GM21717 (cell line): ENCODE data around the gene APOL2.
"Not testable (repeated sequence)": the region's sequence is repeated elsewhere in the genome, so short reads cannot be mapped to it uniquely, and the experiment has no call there.

ENCODE experiments used
- ATAC-seq: cut with Tn5 transposase; IDR thresholded peaks from one replicate; pipeline ENCODE4 v1.9.1; 2021; ENCODE audit warnings: mild to moderate bottlenecking, moderate library complexity; ENCODE audit not compliant: unreplicated experiment

Gene APOL2

DNA sequence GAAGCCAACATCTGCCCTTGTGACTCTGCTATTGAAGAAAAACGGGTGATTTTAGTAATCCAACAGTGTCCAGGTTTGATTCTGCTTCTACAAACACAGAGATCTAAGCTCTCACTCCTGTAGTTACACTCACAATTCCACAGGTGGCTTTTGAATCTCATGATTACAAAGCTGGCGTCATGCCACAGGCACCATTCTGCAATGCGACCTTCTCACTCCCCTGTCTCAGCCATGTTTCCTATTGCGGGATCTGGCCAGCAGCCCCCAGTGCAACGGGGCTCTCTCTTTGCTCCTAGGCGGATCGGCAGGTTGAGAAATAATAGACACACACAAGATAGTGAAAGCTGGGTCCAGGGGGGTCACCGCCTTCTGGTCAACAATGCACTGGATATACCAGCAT lies 36.4 kb downstream of the APOL2 start:
- not testable (repeated sequence) for ATAC-seq

DNA sequence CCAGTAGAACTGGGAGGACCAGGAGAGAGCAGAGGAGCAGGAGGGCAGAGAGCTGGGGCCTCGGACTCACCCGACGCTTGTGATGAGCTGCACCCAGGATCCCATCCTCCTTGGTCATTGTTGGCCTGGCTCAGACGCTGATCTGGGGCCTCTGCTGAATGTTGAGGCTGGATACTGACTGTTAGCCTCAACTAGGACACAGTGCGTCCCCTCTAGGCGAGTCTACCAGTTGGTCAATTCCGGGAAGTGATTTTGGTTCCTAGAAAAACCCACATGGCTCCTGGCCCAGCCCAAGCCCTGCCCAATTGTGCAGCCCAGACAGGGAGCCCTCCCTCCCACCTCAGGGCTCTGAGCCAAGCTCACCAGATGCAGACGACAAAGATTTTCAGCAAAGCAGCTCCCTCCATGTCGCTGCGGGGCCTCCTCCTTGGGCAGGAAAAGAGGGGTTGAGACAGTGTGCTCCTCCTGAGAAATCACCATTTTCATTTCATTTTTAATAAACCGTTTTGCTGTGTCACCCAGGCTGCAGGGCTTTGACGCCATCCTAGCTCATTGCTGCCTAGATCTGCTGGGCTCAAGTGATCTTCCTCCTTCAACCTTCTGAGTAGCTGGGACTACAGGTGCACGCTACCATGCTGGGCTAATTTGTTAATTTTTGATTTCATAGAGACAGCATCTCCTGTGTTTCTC lies 37.6 kb downstream of the APOL2 start, which contains the start of gene APOL4:
APOL4 (minus strand) TSS at position 180 of the 690 bp plus-strand sequence; CDS start at position 105, 75 bp downstream.
- ATAC-seq: no peak

DNA sequence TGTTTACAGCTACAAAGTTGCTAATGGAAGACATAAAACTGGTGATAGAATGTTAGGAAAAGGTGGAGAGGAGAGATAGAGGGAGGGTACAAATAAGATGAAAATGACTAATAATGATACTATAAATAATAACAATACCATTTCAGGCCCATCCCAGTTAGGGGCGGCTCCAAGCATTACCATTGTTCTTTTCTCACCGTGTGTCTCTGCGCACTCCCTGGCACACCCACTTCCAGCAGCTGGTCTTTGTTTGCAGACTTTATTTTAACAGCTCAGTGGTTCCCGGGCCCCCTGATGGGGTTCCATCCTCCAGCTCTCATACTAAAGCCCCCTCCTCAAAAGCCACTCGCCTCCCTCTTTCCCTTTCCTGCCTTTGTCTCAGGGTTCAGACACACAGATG lies 38.3 kb downstream of the APOL2 start:
- ATAC-seq: not testable (repeated sequence)

DNA sequence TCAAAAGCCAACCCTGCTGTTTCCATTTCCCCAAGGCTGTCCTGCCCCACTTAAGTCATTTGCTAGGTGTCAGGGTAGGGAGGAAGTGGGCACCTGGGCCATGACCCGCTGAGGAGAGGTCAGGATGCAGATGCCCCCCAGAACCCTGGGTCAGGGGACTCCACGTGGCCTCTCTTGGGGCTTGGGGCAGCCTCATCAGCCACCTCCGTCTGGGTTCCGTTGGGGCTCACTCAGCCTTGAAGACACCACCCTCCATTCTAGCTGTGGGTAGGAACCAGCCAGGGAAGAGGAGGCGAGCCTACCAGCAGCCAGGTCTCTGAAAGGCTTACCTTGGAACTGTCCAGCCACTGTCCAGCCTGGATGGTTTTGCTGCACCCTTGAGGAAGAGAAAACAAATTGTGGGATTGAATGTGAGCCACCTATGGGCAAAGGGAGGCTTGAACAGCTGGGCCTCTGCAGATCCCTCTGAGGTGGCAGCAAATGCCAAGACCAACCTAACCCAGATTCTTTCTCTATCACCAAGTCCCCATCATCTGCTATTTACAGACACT lies 40.3 kb downstream of the APOL2 start:
- no peak for ATAC-seq

DNA sequence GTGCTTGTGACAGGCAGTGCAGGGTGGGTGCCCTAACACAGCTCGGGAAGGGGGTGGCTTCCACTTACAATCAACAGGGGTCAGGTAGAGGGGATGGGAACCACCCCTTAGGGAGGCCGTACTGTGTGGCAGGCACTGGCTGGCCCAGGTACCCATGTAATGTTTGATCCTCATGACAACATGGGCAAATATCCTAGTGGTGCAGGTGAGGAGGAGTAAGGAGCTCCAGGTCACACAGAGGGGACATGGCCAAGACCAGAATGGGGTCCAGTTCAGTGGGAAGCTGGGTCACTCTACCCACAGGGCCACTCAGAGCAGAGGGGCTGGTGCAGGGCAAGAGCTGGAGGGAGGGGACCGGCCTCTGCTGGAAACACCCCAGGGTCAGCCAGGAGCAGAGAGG lies 40.8 kb downstream of the APOL2 start:
- no peak for ATAC-seq

GRCh38 chr22:36197514-36198146 lies 41.7 kb downstream of the APOL2 start:
- ATAC-seq: no peak

DNA sequence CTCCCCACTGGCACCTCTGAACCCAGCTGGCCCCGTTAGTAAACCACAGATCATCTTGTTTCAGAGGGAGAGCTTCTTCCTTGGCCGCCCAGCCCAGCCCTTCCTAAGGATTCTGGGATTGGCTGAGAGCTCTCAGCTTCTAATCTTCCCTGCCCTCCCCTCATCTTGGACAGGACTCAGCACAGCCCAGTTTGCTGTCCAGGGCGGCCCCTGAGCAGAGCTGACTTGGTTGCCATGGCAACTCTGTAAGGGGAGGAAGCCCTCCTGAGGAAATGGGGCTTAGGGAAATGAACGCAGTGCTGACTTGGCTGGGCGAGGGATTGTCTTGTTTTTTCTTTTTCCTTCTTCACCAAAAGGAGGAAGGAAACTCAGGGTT lies 42.3 kb downstream of the APOL2 start:
- ATAC-seq: no peak

DNA sequence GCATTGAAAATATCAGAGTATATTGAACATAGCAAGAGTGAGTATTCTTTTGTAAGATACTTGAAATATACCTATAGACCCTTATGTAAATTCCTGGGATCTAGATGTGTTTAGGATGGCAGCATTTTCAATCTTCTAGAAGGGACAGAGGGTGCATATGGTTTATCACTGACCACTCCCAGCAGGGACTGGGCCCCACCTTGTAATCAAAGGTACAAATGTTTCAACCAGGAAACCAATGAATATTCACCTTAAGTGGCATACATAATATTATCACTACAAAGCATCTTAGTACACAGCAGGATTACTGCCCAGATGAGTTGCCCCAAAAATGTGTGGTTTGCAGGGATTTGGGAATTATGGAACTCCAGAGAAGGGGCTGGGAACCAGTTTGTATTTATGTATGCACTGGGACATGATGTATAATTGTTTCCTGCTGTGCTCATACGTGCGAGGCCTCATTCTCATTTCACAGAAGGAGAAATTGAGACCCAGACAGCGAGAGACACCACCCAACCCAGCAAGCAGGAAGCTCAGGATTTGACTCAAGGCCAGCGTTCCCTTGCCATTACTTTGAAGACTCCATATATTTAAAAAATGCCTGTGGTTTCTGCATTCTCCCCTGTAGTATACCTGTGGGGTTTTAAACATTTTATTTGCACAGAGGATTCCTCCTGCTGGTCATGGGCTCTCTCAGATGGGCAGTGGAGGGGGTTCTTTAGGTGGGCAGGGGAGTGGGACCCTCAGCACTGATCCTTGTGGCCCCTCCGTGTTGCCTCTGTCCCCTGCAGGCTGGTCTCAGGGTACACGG lies 42.9 kb downstream of the APOL2 start:
- no peak for ATAC-seq

DNA sequence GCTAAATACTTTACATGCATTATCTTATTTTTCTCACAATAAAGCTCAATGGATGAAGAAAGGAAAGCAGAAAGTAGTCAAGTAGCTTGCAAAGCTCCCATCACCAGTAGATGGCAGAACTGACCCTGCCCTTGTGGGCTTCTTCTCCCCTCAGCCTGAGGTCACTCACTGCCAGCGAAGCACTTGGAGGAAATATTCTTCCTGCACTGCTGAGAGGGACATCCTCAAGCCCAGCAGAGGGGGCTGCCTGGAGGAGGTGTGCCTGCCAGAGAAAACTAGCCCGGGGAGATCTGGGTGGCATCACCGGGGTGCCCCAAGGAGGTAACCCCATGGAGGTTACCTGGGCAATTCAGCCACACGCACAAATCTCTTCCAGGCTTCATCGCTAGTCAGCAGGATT lies 44.4 kb downstream of the APOL2 start:
- ATAC-seq: no peak

- no peak for ATAC-seq
These were observed 44.9 kb downstream of the APOL2 start for GRCh38 chr22:36194385-36194784.

- no peak for ATAC-seq
These were observed 45.8 kb downstream of the APOL2 start for GRCh38 chr22:36193577-36193976.

GRCh38 chr22:36193171-36193570 lies 46.2 kb downstream of the APOL2 start:
- no peak for ATAC-seq

GRCh38 chr22:36192542-36192941 lies 46.8 kb downstream of the APOL2 start:
- no peak for ATAC-seq

DNA sequence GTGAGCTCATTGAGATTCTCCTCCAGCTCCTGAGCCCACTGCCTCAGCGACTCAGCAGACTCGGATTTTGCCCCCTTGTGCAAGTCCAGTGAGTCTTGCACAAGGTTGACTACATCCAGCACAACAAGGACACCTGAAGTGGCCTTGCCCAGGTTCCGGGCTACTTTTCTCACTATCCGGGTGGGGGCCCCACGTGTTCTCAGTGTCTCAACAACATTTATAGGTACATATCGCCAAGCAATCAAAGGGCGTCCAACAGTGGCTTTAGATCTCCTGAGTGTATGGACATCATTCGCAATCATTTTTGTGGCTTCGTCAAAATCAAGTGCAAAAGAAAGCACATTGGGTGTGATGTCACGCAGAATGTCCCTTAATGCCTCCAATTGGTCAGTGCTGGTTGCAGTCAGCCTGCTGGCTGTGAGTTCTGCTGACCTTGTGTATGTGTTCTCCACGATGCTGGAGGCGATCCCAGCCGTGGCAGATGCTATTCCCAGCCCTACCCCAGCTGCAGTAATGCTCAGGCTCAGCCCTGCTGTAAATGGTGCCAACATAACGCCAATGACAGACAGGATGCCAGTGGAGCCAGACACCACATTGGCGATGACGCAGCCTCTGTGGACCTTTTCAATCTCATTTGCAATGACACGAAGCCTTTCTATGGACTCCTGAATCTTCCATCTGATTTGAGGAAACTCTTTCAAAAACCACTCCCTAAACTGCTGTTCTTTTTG lies 48.1 kb downstream of the APOL2 start:
- no peak for ATAC-seq

GRCh38 chr22:36187862-36188261 lies 51.5 kb downstream of the APOL2 start:
- not testable (repeated sequence) for ATAC-seq

- ATAC-seq: no peak
These were observed 53.3 kb downstream of the APOL2 start for GRCh38 chr22:36185828-36186624.

- ATAC-seq: no peak
These were observed 54.8 kb downstream of the APOL2 start for GRCh38 chr22:36184433-36185025.

DNA sequence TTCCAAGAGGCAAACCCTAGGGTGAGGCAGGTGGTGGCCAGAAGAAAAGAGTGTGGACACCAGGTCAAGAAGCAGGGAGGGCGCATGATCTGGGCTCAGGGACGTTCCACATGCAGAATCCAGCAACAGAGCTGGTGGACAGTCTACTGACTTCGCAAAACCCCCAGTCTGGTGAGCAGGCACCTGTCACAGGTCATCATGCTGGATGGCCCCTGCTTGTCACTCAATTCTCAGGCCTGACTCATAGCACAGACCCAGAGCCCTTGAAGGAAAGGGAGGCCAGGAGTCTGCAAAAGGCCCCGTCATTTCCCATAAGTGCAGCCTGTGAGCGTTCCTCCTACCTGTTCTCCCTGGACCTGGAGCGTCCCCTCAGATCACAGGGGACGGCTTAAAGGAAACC lies 55.9 kb downstream of the APOL2 start:
- ATAC-seq: no peak

- no peak for ATAC-seq
These were observed 56.5 kb downstream of the APOL2 start for GRCh38 chr22:36182857-36183256.

- ATAC-seq: no peak
These were observed 57.3 kb downstream of the APOL2 start for GRCh38 chr22:36182056-36182455.
